Caco-2 (cell line): ENCODE data around the gene MAP4K4. TPM values are rescaled to one million over a fixed set of nuclear protein-coding genes. Genes with fewer than 3 reads are reported as not detected.

Experiments used
- BruUV-seq: library from RNA; stranded (reverse); fragments of 400-500 nt; replicated peaks from 2 replicates; lab custom pipeline; 2021; lab: Mats Ljungman, UMichigan
- CTCF ChIA-PET: fragments of 300-600 bp; sonication (Branson Sonifier 250); formaldehyde crosslinking; loops from one replicate; lab custom pipeline; 2022; ENCODE audit warnings: antibody characterized with exemption; lab: Charles Lee
- POLR2A ChIA-PET: fragments of 300-600 bp; sonication (Branson Sonifier 250); formaldehyde crosslinking; loops from one replicate; lab custom pipeline; 2022; ENCODE audit warnings: antibody characterized with exemption; lab: Charles Lee
- DNase-seq, 2 experiments: peaks; one replicate each; pipeline versions ENCODE4 v3.0.0 to v3.0.0-alpha.2; 2020 to 2022
- H3K27me3 ChIP-seq: replicated peaks from 2 replicates; pipeline ENCODE4 v1.6.0; 2011; ENCODE audit warnings: low read length; ENCODE audit not compliant: control insufficient read depth, insufficient read depth
- H3K36me3 ChIP-seq: 2 replicates; pipeline ENCODE4 v1.5.1; 2011; ENCODE audit warnings: low read length; ENCODE audit not compliant: control insufficient read depth, insufficient read depth
- H3K4me1 ChIP-seq: fragments of 250-450 bp; sonication (Bioruptor Pico); 2 replicates; pipeline ENCODE4 v1.5.1; 2020; ENCODE audit warnings: mild to moderate bottlenecking
- H3K4me3 ChIP-seq: 2 replicates; pipeline ENCODE4 v1.5.1; 2011; ENCODE audit warnings: low read depth, mild to moderate bottlenecking, control low read depth, low read length
- H3K9me3 ChIP-seq: fragments of 250-450 bp; sonication (Bioruptor Pico); 2 replicates; pipeline ENCODE4 v1.5.1; 2020; ENCODE audit warnings: mild to moderate bottlenecking, moderate library complexity
- H3K27ac Mint-ChIP-seq: one replicate; pipeline ENCODE4 v1.8.0; 2022; ENCODE audit warnings: mixed read lengths; ENCODE audit not compliant: unreplicated experiment
- H3K27me3 Mint-ChIP-seq: one replicate; pipeline ENCODE4 v1.8.0; 2022; ENCODE audit warnings: mixed read lengths; ENCODE audit not compliant: insufficient read depth, unreplicated experiment
- H3K36me3 Mint-ChIP-seq: one replicate; pipeline ENCODE4 v1.8.0; 2022; ENCODE audit warnings: mild to moderate bottlenecking, mixed read lengths; ENCODE audit not compliant: insufficient read depth, unreplicated experiment
- H3K4me1 Mint-ChIP-seq: one replicate; pipeline ENCODE4 v1.8.0; 2022; ENCODE audit warnings: low read depth, mixed read lengths; ENCODE audit not compliant: unreplicated experiment
- H3K4me3 Mint-ChIP-seq: one replicate; pipeline ENCODE4 v1.8.0; 2022; ENCODE audit warnings: mild to moderate bottlenecking, moderate library complexity, mixed read lengths; ENCODE audit not compliant: unreplicated experiment
- H3K9me3 Mint-ChIP-seq: one replicate; pipeline ENCODE4 v1.8.0; 2022; ENCODE audit warnings: mixed read lengths; ENCODE audit not compliant: unreplicated experiment
- CTCF ChIP-seq, 2 experiments: fragments of 200-600 bp in 1 of 2; IDR thresholded peaks; 1 replicate in 1 of 2; 2 replicates in 1 of 2; pipeline versions ENCODE4 v1.5.1 to v1.8.0; 2011 to 2022; ENCODE audit warnings: antibody characterized with exemption in 1 of 2, control low read depth in 1 of 2, inconsistent platforms in 1 of 2, low read depth in 1 of 2, low read length in 1 of 2, mild to moderate bottlenecking in 1 of 2, moderate library complexity in 1 of 2; ENCODE audit not compliant: insufficient read depth in 1 of 2, severe bottlenecking in 1 of 2, unreplicated experiment in 1 of 2
- intact Hi-C: fragments of 100-400 bp; cut with micrococcal nuclease; formaldehyde crosslinking; loops from one replicate; pipeline ENCODE4 v1.10.0; 2022; ENCODE audit not compliant: unreplicated experiment
- total RNA-seq: library from RNA; stranded (reverse); gene quantifications from 2 replicates; pipeline ENCODE4 v1.2.3, GENCODE V29; 2022

The MAP4K4 gene
- total RNA-seq, 1 experiment from 2014 or later: 257 TPM

GRCh38 chr2:101905746-101906336 lies 208.3 kb downstream of the MAP4K4 start:
- Mint-ChIP-seq H3K27ac (no peak overlapping the region), H3K27me3 (no peaks in the 10 kb centered on the region), H3K9me3 (peaks cover 28% of the 10 kb centered on the region), H3K36me3 (peaks cover 60% of the 10 kb centered on the region), H3K4me3 (no peak overlapping the region), H3K4me1 (no peaks in the 10 kb centered on the region)
- Histone ChIP-seq H3K9me3 (peaks cover 7% of the 10 kb centered on the region; the same call in 1 of the 2 replicates), H3K36me3 (no peaks in the 10 kb centered on the region), H3K4me1 (no peaks in the 10 kb centered on the region), H3K4me3 (no peak overlapping the region), H3K27me3 (no peaks in the 10 kb centered on the region)
- POLR2A ChIA-PET: no interaction called here
- DNase-seq: no peak
- BruUV-seq: no TSS peak
- CTCF ChIA-PET: no interaction called here
- intact Hi-C loops: no loop called here
- TF ChIP-seq CTCF (IDR thresholded peaks at IDR 0.05; ENCODE audit: insufficient read depth in 1 of 2, low read depth in 1 of 2, low read length in 1 of 2, severe bottlenecking in 1 of 2, unreplicated experiment in 1 of 2): no peak

GRCh38 chr2:101909760-101910159 lies 212.3 kb downstream of the MAP4K4 start:
- Mint-ChIP-seq H3K4me3 (no peak overlapping the region), H3K27ac (no peak overlapping the region), H3K36me3 (peaks cover 39% of the 10 kb centered on the region), H3K4me1 (no peaks in the 10 kb centered on the region), H3K9me3 (peaks cover 30% of the 10 kb centered on the region), H3K27me3 (no peaks in the 10 kb centered on the region)
- peaks cover 7% of the 10 kb centered on the region; the same call in 1 of the 2 replicates for H3K9me3 ChIP-seq
- intact Hi-C loops: no loop called here
- H3K4me1 ChIP-seq: no peaks in the 10 kb centered on the region
- DNase-seq: no peak
- CTCF ChIA-PET: no interaction called here
- H3K27me3 ChIP-seq: no peaks in the 10 kb centered on the region
- POLR2A ChIA-PET: no interaction called here
- TF ChIP-seq CTCF (IDR thresholded peaks at IDR 0.05; ENCODE audit: insufficient read depth in 1 of 2, low read depth in 1 of 2, low read length in 1 of 2, severe bottlenecking in 1 of 2, unreplicated experiment in 1 of 2): no peak
- BruUV-seq: no TSS peak
- no peak overlapping the region for H3K4me3 ChIP-seq
- H3K36me3 ChIP-seq: no peaks in the 10 kb centered on the region

GRCh38 chr2:101912545-101912944 lies 215.0 kb downstream of the MAP4K4 start:
- no peaks in the 10 kb centered on the region for H3K27me3 Mint-ChIP-seq
- Histone ChIP-seq H3K9me3 (peaks cover 4% of the 10 kb centered on the region; the same call in 1 of the 2 replicates), H3K27me3 (no peaks in the 10 kb centered on the region), H3K36me3 (no peaks in the 10 kb centered on the region), H3K4me1 (no peaks in the 10 kb centered on the region), H3K4me3 (no peak overlapping the region)
- no peaks in the 10 kb centered on the region for H3K4me1 Mint-ChIP-seq
- H3K9me3 Mint-ChIP-seq: peaks cover 35% of the 10 kb centered on the region
- ChIA-PET POLR2A (no interaction called here), CTCF (no interaction called here)
- TF ChIP-seq CTCF (IDR thresholded peaks at IDR 0.05; ENCODE audit: insufficient read depth in 1 of 2, low read depth in 1 of 2, low read length in 1 of 2, severe bottlenecking in 1 of 2, unreplicated experiment in 1 of 2): no peak
- H3K36me3 Mint-ChIP-seq: peaks cover 13% of the 10 kb centered on the region
- intact Hi-C loops: no loop called here
- no peak overlapping the region for H3K27ac Mint-ChIP-seq
- no peak for DNase-seq
- no peak overlapping the region for H3K4me3 Mint-ChIP-seq
- BruUV-seq: no TSS peak
